Activated CD4-positive, alpha-beta T cell treated with anti-CD3 and anti-CD28 coated beads, Interleukin-2, amount 50 U/mL, for 16 hours (primary cell): ENCODE results near the gene HSFY1.
"Not testable (repeated sequence)": the region's sequence is repeated elsewhere in the genome, so short reads cannot be mapped to it uniquely, and the experiment has no call there.

ENCODE experiments used
- DNase-seq: peaks from one replicate; pipeline ENCODE4 v3.0.0-alpha.2; 2020

HSFY1 gene, protein sequence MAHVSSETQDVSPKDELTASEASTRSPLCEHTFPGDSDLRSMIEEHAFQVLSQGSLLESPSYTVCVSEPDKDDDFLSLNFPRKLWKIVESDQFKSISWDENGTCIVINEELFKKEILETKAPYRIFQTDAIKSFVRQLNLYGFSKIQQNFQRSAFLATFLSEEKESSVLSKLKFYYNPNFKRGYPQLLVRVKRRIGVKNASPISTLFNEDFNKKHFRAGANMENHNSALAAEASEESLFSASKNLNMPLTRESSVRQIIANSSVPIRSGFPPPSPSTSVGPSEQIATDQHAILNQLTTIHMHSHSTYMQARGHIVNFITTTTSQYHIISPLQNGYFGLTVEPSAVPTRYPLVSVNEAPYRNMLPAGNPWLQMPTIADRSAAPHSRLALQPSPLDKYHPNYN

DNA sequence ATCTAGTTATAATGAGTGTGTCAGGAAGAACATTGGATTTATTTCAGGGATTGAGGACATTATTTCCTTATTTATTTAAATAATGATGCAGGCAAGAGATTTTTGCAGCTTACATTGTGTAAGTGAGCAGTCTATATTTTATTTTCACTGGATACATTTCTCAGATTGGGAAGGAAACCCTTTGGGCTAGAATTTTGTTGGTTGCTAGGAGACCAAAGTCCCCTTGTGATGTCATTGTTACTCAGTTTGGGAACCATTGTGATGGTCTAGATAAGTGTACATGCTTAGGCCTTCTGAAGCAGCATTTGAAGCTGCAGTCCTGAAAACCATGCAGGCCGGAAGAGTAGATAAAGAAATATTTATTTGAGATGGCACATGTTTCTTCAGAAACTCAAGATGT lies at the start of gene HSFY1:
TSS of gene HSFY1 (plus strand) at position 301 of the 400 bp plus-strand sequence. CDS start at position 369, 68 bp downstream.
- DNase-seq = not testable (repeated sequence)

DNA sequence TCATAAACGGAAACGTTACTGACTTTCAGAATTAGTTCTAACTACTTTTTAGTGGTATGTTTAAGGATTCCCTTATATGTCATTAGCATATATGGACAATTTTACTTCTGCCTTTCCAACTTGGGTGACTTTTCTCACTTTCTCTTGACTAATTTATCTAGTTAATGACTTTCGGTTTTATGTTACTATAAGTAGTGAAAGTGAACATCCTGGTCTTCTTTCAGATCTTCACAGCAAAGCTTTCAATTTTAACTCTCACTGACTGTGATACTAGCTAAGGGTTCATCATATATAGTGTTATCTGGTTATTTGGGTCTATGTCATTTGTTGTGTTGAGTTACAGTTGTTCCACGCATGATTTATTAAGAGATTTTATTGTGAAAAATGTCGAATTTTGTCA lies 42.3 kb upstream of the HSFY1 start:
- not testable (repeated sequence) for DNase-seq

DNA sequence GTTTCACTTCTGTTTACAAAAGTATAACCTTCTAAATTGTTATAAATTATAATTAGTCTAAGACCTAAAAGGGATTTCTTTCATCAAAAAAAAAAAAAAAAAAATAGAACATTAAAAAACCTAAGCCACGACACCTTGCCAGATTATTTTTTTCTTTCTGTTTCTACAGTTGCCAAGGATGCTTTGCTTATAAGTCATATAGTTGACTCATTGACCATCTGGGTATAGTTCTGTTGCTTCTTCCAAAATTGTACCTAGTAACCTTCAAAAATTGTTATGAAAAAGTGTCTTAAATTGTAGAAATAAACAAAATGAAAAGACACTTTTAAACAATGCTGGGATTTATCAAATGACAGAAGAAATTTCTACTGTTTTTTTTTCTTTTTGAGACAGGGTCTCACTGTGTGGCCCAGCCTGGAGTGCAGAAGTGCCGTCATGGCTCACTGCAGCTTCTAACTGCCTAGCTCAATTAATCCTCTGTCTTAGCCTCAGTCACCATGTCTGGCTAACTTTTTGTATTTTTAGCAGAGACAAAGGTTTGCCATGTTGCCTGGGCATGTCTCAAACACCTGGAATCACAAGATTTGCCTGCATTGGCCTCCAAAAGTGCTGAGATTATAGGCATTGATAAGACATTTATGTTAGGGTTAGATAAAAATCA lies 15.4 kb upstream of the HSFY1 start:
- DNase-seq = not testable (repeated sequence)

DNA sequence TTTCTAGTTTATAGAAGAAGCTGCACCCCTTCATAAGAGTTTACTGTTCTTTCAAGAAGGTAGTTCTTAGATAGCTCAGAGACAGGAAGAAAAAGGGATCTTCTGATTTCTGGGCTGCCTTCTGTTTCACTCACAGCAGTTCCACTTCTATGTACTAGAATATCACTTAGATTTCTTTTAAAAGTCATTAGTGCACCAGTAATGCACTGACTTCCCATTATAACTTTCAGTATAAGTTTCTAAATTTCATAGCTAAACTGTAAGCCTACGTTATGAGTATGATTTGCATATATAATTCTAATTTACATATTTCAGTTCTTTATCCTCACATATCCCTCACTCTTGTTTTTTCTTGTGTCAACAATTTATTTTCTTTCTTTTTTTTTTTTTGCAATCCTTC lies 7.6 kb upstream of the HSFY1 start:
- DNase-seq = not testable (repeated sequence)

DNA sequence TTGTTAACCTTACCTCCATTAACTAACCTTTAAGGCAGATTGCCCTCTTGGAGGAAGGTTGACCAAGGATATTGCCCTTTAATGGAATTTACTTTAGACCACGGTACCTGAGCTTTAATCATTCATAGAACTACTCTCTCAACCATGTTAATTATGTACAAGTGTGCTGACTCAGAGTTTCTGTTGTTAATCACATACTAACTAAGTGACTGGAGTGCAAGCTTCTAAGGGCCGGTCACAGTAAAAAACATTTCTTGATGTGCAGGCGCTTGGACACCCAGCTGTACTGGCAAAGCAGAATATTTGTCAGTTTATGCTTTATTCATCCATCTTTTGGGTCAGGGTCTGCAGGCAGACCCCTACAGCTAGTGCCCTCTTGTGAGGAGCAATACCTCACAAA lies 6.6 kb downstream of the HSFY1 start:
- DNase-seq = not testable (repeated sequence)

DNA sequence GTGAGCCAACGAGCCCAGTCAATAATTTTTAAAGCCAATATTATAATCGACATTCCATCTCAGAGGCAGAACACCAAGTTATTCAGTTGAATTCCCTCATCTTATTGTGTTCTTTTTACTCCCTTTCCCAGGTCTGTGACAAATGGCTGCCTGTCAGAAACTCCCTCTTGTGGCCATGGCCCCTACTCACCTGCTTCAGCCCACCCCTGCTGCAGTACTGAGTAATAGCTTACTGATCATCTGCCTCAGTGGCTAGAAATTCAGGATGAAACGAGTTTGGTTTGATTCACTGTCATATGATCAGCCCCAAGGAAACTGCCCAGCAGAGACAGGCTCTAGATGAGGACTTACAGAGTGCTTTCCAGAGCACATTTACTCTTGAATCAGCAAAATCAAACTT lies 19.4 kb downstream of the HSFY1 start:
- not testable (repeated sequence) for DNase-seq
